Kidney (tissue), 14 donors: ENCODE data around the gene PVALEF. TPM values are rescaled to one million over a fixed set of nuclear protein-coding genes. Genes with fewer than 3 reads are reported as not detected.

Source experiments
- DNase-seq, 5 donors: peaks; one replicate each; pipeline ENCODE4 v3.0.0-alpha.2; 2013 to 2020
- FAIRE-seq: peaks from 2 replicates; lab custom pipeline; 2012; peaks lifted over from hg19 to GRCh38; lab: Jason Lieb, UNC
- H3K27ac ChIP-seq, 2 donors: one replicate each; pipeline ENCODE4 v1.7.0; 2013; ENCODE audit warnings: low read depth in 2 of 2, low read length in 2 of 2, inconsistent platforms in 1 of 2
- H3K27me3 ChIP-seq: one replicate; pipeline ENCODE4 v1.7.1; 2013; ENCODE audit warnings: low read length, inconsistent platforms; ENCODE audit not compliant: control insufficient read depth, insufficient read depth
- H3K36me3 ChIP-seq, 3 donors: one replicate each; pipeline versions ENCODE4 v1.7.0 to v1.7.1; 2013; ENCODE audit warnings: low read length in 3 of 3, control low read depth in 1 of 3, inconsistent platforms in 1 of 3; ENCODE audit not compliant: insufficient read depth in 3 of 3, control insufficient read depth in 2 of 3
- H3K4me1 ChIP-seq, 3 donors: one replicate each; pipeline versions ENCODE4 v1.7.0 to v1.7.1; 2013; ENCODE audit warnings: low read length in 3 of 3, inconsistent platforms in 1 of 3, low read depth in 1 of 3; ENCODE audit not compliant: control insufficient read depth in 2 of 3, insufficient read depth in 2 of 3
- H3K4me3 ChIP-seq, 3 donors: one replicate each; pipeline versions ENCODE4 v1.7.0 to v1.8.1; 2013; ENCODE audit warnings: low read length in 3 of 3, control low read depth in 1 of 3, inconsistent platforms in 1 of 3
- H3K9ac ChIP-seq, 3 donors: one replicate each; pipeline versions ENCODE4 v1.7.0 to v1.7.1; 2013; ENCODE audit warnings: low read length in 3 of 3, control low read depth in 1 of 3, inconsistent platforms in 1 of 3
- H3K9me3 ChIP-seq, 3 donors: one replicate each; pipeline versions ENCODE4 v1.7.0 to v1.7.1; 2013; ENCODE audit warnings: low read length in 3 of 3, control low read depth in 1 of 3, inconsistent platforms in 1 of 3; ENCODE audit not compliant: control insufficient read depth in 2 of 3, insufficient read depth in 1 of 3
- intact Hi-C: fragments of 100-400 bp; cut with DNase I; formaldehyde crosslinking; loops from one replicate; pipeline ENCODE4 v1.11.1; 2022
- polyA plus RNA-seq: library from polyadenylated mRNA; stranded (reverse); fragments of 350-450 nt; fragmentation: Illumina TruSeq; extraction: RNeasy Lipid Tissue Mini Kit (QIAGEN cat#74804); gene quantifications from one replicate; pipeline ENCODE4 v1.2.3, GENCODE V29; 2014; ENCODE audit warnings: low read depth, low replicate concordance; ENCODE audit not compliant: insufficient read depth
- total RNA-seq: library from RNA; stranded (reverse); fragmentation: NEBNext Ultra II Directional; extraction: Animal tissue kit (Norgen Biotek cat#: 25700); gene quantifications from one replicate; pipeline ENCODE4 v1.2.1, GENCODE V29; 2021
- TF ChIP-seq, protein P1 (sequence below): IDR thresholded peaks from 3 replicates; pipeline ENCODE4 v1.5.1; 2012; ENCODE audit warnings: mild to moderate bottlenecking, moderate library complexity, borderline replicate concordance; ENCODE audit not compliant: insufficient read depth; ENCODE audit errors: extremely low read depth
- donor health status: control.
- donor health status: control.
- donor health status: control.
- donor health status: control.
- donor health status: control.
- donor health status: DM: yes; HTN: yes; CAD: no.
- donor health status: Normal renal cell carcinoma (clear cell type).

Gene PVALEF
- total and polyA plus RNA-seq, 2 donors from 2014 or later: not detected

DNA sequence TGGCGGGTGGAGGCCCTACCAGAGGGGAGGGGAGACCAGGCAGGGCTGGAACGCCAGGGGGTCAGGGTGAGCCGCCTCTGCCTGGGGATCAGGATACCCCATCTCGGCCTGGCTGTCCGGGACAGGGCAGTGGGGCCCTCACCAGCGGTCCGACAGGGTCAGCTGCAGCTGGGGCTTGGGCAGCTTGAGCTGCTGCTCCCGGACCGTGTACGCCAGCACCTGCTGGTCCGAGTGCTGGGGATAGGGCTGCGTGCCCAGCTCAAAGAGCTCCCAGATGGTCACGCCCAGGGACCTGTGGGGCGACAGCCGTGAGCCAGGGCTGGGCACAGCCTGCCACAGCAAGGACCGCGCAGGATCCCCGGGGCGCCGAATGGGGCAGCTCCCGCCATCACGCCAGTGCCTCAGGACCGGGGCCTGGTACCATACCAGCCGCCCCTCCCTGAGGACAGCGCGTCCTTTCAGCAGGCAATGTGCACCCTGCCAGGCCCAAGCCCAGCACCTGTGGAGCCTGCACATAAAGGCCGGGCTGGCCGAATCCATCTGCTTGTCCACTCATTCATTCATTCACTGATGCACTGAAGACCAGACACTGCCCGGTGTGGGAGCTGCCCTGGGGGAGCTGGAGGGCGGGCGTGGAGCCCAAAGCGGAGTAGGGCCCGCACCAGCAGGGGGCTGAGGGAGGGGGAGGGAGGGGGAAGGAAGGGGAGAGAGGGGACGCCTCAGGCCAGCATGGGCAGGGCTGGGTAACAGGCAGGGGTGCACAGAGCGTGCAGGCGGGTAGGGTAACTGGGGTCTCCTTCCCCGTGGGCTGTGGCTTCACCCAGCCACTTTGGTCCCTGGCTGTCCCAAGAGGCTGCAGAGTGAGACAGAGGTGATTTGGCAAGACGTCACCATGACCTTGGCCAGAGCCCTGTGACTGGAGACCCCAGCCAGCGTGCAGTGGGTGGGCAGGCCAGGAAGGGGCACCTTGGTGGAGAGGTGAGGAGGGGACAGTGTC is 42.0 kb upstream of the PVALEF start:
- Histone ChIP-seq H3K36me3 (no peaks in the 10 kb centered on the region), H3K27ac (no peak overlapping the region), H3K9ac (no peak overlapping the region), H3K27me3 (no peaks in the 10 kb centered on the region), H3K9me3 (no peaks in the 10 kb centered on the region), H3K4me3 (no peak overlapping the region), H3K4me1 (peaks cover 0 to 6% (median 0%) of the 10 kb centered on the region in 3 donors)
- no peak for DNase-seq
- intact Hi-C loops: no loop called here
- no peak for FAIRE-seq
- TF ChIP-seq, protein P1, sequence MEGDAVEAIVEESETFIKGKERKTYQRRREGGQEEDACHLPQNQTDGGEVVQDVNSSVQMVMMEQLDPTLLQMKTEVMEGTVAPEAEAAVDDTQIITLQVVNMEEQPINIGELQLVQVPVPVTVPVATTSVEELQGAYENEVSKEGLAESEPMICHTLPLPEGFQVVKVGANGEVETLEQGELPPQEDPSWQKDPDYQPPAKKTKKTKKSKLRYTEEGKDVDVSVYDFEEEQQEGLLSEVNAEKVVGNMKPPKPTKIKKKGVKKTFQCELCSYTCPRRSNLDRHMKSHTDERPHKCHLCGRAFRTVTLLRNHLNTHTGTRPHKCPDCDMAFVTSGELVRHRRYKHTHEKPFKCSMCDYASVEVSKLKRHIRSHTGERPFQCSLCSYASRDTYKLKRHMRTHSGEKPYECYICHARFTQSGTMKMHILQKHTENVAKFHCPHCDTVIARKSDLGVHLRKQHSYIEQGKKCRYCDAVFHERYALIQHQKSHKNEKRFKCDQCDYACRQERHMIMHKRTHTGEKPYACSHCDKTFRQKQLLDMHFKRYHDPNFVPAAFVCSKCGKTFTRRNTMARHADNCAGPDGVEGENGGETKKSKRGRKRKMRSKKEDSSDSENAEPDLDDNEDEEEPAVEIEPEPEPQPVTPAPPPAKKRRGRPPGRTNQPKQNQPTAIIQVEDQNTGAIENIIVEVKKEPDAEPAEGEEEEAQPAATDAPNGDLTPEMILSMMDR: no peak

DNA sequence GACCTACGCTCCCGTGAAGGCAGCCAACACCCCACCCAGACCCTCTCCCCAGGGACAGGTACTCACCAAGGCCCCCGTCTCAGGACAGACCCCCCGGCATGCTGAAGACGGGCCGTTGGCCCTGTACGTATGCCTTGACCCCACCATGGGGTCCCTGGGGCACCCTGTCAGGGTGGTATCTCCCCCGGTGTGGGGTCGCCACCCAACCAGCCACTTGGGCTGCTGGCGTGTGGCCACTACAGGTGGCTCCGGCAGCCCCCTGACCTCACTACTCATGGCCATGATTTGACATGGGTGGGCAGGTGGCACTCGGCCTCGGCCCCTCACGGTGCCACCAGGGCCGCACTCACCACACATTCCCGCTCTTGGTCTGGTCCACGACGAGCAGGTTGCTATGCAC is 40.9 kb upstream of the PVALEF start:
- Histone ChIP-seq H3K9me3 (no peaks in the 10 kb centered on the region), H3K36me3 (no peaks in the 10 kb centered on the region), H3K27ac (no peak overlapping the region), H3K4me3 (no peak overlapping the region), H3K27me3 (no peaks in the 10 kb centered on the region), H3K9ac (no peak overlapping the region), H3K4me1 (peaks cover 0 to 3% (median 0%) of the 10 kb centered on the region in 3 donors)
- intact Hi-C loops: no loop called here
- TF ChIP-seq, protein P1: no peak
- DNase-seq (no peak), FAIRE-seq (no peak)

DNA sequence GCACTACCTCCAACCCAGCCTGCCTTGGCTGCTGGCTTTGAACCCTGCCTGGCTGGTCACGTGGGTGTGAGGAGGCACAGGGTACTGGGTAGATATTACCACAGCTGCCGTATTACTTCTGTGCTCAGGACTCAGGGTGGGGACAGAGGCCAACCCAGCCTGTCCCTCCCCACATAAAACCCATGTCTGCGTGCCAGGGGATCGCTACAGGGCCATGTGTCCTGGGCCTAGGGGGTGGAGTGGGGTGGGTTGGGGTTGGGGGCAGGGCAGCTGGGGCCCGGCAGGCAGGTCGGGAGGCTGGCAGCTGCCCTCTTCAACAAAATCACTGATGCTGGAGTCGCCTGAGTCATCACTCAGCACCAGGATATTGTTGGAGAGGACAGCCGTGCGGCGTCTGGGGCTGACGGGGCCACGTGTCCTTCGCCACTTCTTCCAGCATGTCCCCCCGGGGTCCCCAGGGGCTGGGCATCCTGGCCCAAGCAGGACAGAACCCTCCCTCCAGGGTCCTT is 39.7 kb upstream of the PVALEF start:
- TF ChIP-seq, protein P1: no peak
- H3K27me3 ChIP-seq: no peaks in the 10 kb centered on the region
- H3K4me1 ChIP-seq: no peaks in the 10 kb centered on the region
- H3K36me3 ChIP-seq: no peaks in the 10 kb centered on the region
- intact Hi-C loops: no loop called here
- H3K4me3 ChIP-seq: no peak overlapping the region
- H3K27ac ChIP-seq: no peak overlapping the region
- H3K9me3 ChIP-seq: no peaks in the 10 kb centered on the region
- DNase-seq (no peak), FAIRE-seq (no peak)
- no peak overlapping the region for H3K9ac ChIP-seq
